Naive thymus-derived CD4-positive, alpha-beta T cell (primary cell): Measurements from ENCODE around the gene OR52E4. TPM values are rescaled to one million over a fixed set of nuclear protein-coding genes. Genes with fewer than 3 reads are reported as not detected.

Source experiments
- ATAC-seq: fragments of 150-1000 bp; cut with Tn5 transposase; 2 replicates; pipeline ENCODE4 v1.10.0; 2021; ENCODE audit warnings: mild to moderate bottlenecking, moderate library complexity
- CTCF ChIA-PET: fragments of 350-600 bp; sonication (Branson Sonifier 250); formaldehyde crosslinking; loops from one replicate; lab custom pipeline; 2021; ENCODE audit warnings: antibody characterized with exemption; lab: Charles Lee
- POLR2A ChIA-PET: fragments of 350-600 bp; sonication (Branson Sonifier 250); formaldehyde crosslinking; loops from one replicate; lab custom pipeline; 2021; ENCODE audit warnings: antibody characterized with exemption, inconsistent platforms; lab: Charles Lee
- DNase-seq, 9 donors: peaks; one replicate each; pipeline versions ENCODE4 v3.0.0 to v3.0.0-alpha.2; 2020 to 2022; ENCODE audit warnings: mixed read lengths in 1 of 9
- H3K27ac ChIP-seq: one replicate; pipeline ENCODE4 v1.7.0; 2013; ENCODE audit warnings: mild to moderate bottlenecking, low read depth, low read length, moderate library complexity
- H3K27me3 ChIP-seq, 2 donors: one replicate each; pipeline ENCODE4 v1.7.0; 2013; ENCODE audit warnings: low read length in 2 of 2, mild to moderate bottlenecking in 2 of 2, moderate library complexity in 2 of 2; ENCODE audit not compliant: control insufficient read depth in 2 of 2, insufficient read depth in 2 of 2
- H3K36me3 ChIP-seq, 3 experiments: 1 replicate in 2 of 3; 2 replicates in 1 of 3; pipeline ENCODE4 v1.7.0; 2013; ENCODE audit warnings: low read length in 3 of 3, mild to moderate bottlenecking in 3 of 3, moderate library complexity in 1 of 3; ENCODE audit not compliant: insufficient read depth in 3 of 3, control insufficient read depth in 2 of 3
- H3K4me1 ChIP-seq, 2 donors: one replicate each; pipeline ENCODE4 v1.7.0; 2013; ENCODE audit warnings: low read length in 2 of 2, mild to moderate bottlenecking in 2 of 2, moderate library complexity in 1 of 2; ENCODE audit not compliant: control insufficient read depth in 2 of 2, insufficient read depth in 2 of 2
- H3K4me3 ChIP-seq: 2 replicates; pipeline ENCODE4 v1.7.0; 2013; ENCODE audit warnings: mild to moderate bottlenecking, low read length
- H3K9me3 ChIP-seq, 3 experiments: 1 replicate in 2 of 3; 2 replicates in 1 of 3; pipeline ENCODE4 v1.7.0; 2013; ENCODE audit warnings: low read length in 3 of 3; ENCODE audit not compliant: control insufficient read depth in 2 of 3
- H3K27ac Mint-ChIP-seq, 9 donors: one replicate each; pipeline ENCODE4 v1.8.0; 2020 to 2022; ENCODE audit warnings: mixed read lengths in 9 of 9, mild to moderate bottlenecking in 8 of 9, moderate library complexity in 5 of 9, inconsistent platforms in 2 of 9
- H3K27me3 Mint-ChIP-seq, 5 donors: one replicate each; pipeline ENCODE4 v1.8.0; 2021 to 2022; ENCODE audit warnings: mixed read lengths in 5 of 5, mild to moderate bottlenecking in 1 of 5
- H3K36me3 Mint-ChIP-seq, 5 donors: one replicate each; pipeline ENCODE4 v1.8.0; 2020 to 2022; ENCODE audit warnings: mixed read lengths in 5 of 5, mild to moderate bottlenecking in 3 of 5, inconsistent platforms in 1 of 5
- H3K4me1 Mint-ChIP-seq, 7 donors: one replicate each; pipeline ENCODE4 v1.8.0; 2020 to 2022; ENCODE audit warnings: mixed read lengths in 7 of 7, mild to moderate bottlenecking in 3 of 7, inconsistent platforms in 1 of 7
- H3K4me3 Mint-ChIP-seq, 10 donors: one replicate each; pipeline ENCODE4 v1.8.0; 2020 to 2022; ENCODE audit warnings: mild to moderate bottlenecking in 10 of 10, mixed read lengths in 10 of 10, moderate library complexity in 6 of 10, inconsistent platforms in 2 of 10
- H3K9me3 Mint-ChIP-seq, 11 donors: one replicate each; pipeline ENCODE4 v1.8.0; 2020 to 2022; ENCODE audit warnings: mixed read lengths in 11 of 11, mild to moderate bottlenecking in 4 of 11, inconsistent platforms in 1 of 11, moderate library complexity in 1 of 11
- intact Hi-C, 2 donors: fragments of 100-400 bp; cut with micrococcal nuclease; formaldehyde crosslinking; loops; one replicate each; pipeline ENCODE4 v1.15.1; 2023
- polyA plus RNA-seq, 2 donors: library from polyadenylated mRNA; unstranded; fragments of 300-500 nt; fragmentation: Illumina TruSeq; gene quantifications; one replicate each; pipeline ENCODE4 v1.2.3, GENCODE V29; 2021
- total RNA-seq, 6 experiments: library from RNA in 5 of 6; stranded (reverse) in 5 of 6; gene quantifications; 1 replicate in 5 of 6; 2 replicates in 1 of 6; pipeline ENCODE4 v1.2.3 and lab custom pipeline; 2021 to 2026

OR52E4 gene
- total and polyA plus RNA-seq, 7 experiments from 2014 or later: not detected

DNA sequence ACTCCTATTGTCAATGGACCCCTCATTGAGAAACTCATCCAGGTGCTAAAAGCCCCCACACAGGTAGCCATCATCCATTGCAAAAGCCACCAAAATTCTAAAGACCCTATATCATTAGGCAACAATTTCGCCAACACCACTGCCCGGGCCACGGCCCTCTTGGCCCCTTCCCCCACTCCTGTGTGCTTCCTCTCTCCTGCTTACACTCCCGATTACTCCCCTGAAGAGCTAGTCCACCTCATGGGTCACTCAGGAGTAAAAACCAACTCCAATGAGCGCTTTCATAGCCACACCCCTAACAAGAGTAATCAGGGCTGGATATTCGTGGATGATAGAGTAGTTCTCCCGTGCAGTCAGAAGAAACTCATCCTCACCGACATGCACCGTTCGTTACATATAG lies 52.7 kb downstream of the OR52E4 start:
- Mint-ChIP-seq H3K36me3 (no peaks in the 10 kb centered on the region), H3K27me3 (peaks cover 0 to 41% (median 5%) of the 10 kb centered on the region in 5 donors), H3K27ac (no peak overlapping the region), H3K9me3 (peaks cover 0 to 41% (median 13%) of the 10 kb centered on the region in 11 donors), H3K4me1 (no peaks in the 10 kb centered on the region), H3K4me3 (no peak overlapping the region)
- intact Hi-C loops: no loop called here
- POLR2A ChIA-PET: no interaction called here
- H3K27ac ChIP-seq: no peak overlapping the region
- no peak for DNase-seq
- no peaks in the 10 kb centered on the region for H3K36me3 ChIP-seq
- ATAC-seq: no peak
- H3K9me3 ChIP-seq: no peaks in the 10 kb centered on the region
- H3K4me1 ChIP-seq: no peaks in the 10 kb centered on the region
- CTCF ChIA-PET: no interaction called here
- H3K27me3 ChIP-seq: no peaks in the 10 kb centered on the region
- H3K4me3 ChIP-seq: no peak overlapping the region

Other genes with a start within 250 kb of the OR52E4 start
- 10 to 100 TPM; 16.9 to 36.8 (median 26.2) TPM for gene TRIM5, start 195.6 kb upstream of the OR52E4 start, total RNA-seq
- 10 to 100 TPM; 10.3 to 10.5 TPM for gene TRIM5, start 195.6 kb upstream of the OR52E4 start, polyA plus RNA-seq
- gene TRIM22, start 190.8 kb upstream of the OR52E4 start, total RNA-seq: 100 to 1,000 TPM; 229 to 340 (median 258) TPM
- 100 to 1,000 TPM; 121 to 184 TPM for gene TRIM22, start 190.8 kb upstream of the OR52E4 start, polyA plus RNA-seq
- gene OR56B1, start 144.2 kb upstream of the OR52E4 start, total RNA-seq: 1 to 10 TPM in 1 of 5 experiments, under 1 TPM in 4; 0.19 to 1.4 (median 0.71) TPM
- gene OR56B1, start 144.2 kb upstream of the OR52E4 start, polyA plus RNA-seq: under 1 TPM in 1 of 2 donors, not detected in 1; 0.11 TPM
- gene OR52N4, start 126.4 kb upstream of the OR52E4 start, total RNA-seq: 1 to 10 TPM; 1.0 to 2.8 (median 2.4) TPM
- under 1 TPM; 0.25 to 0.33 TPM for gene OR52N4, start 126.4 kb upstream of the OR52E4 start, polyA plus RNA-seq
- not detected for gene OR52N5, start 97.3 kb upstream of the OR52E4 start, total RNA-seq
- gene OR52N5, start 97.3 kb upstream of the OR52E4 start, polyA plus RNA-seq: not detected
- not detected for gene OR52N1, start 89.4 kb upstream of the OR52E4 start, total RNA-seq
- gene OR52N1, start 89.4 kb upstream of the OR52E4 start, polyA plus RNA-seq: not detected
- gene OR52N2, start 71.7 kb upstream of the OR52E4 start, total RNA-seq: not detected
- not detected for gene OR52N2, start 71.7 kb upstream of the OR52E4 start, polyA plus RNA-seq
- gene OR52E6, start 38.7 kb upstream of the OR52E4 start, total RNA-seq: not detected
- gene OR52E6, start 38.7 kb upstream of the OR52E4 start, polyA plus RNA-seq: not detected
- not detected for gene OR52E8, start 22.9 kb upstream of the OR52E4 start, total RNA-seq
- gene OR52E8, start 22.9 kb upstream of the OR52E4 start, polyA plus RNA-seq: not detected
- not detected for gene OR52E5, start 12.6 kb downstream of the OR52E4 start, total RNA-seq
- gene OR52E5, start 12.6 kb downstream of the OR52E4 start, polyA plus RNA-seq: not detected
- gene OR56A3, start 61.6 kb downstream of the OR52E4 start, total RNA-seq: not detected
- gene OR56A3, start 61.6 kb downstream of the OR52E4 start, polyA plus RNA-seq: not detected
- gene OR56A5, start 87.9 kb downstream of the OR52E4 start, total RNA-seq: not detected
- gene OR56A5, start 87.9 kb downstream of the OR52E4 start, polyA plus RNA-seq: not detected
- not detected for gene OR52L1, start 106.4 kb downstream of the OR52E4 start, total RNA-seq
- gene OR52L1, start 106.4 kb downstream of the OR52E4 start, polyA plus RNA-seq: not detected
- under 1 TPM in 2 of 5 experiments, not detected in 3; 0.07 to 0.08 TPM for gene OR56A4, start 126.3 kb downstream of the OR52E4 start, total RNA-seq
- not detected for gene OR56A4, start 126.3 kb downstream of the OR52E4 start, polyA plus RNA-seq
- not detected for gene OR56A1, start 150.1 kb downstream of the OR52E4 start, total RNA-seq
- gene OR56A1, start 150.1 kb downstream of the OR52E4 start, polyA plus RNA-seq: not detected
- gene OR56B4, start 227.1 kb downstream of the OR52E4 start, total RNA-seq: not detected
- not detected for gene OR56B4, start 227.1 kb downstream of the OR52E4 start, polyA plus RNA-seq